Caco-2 (cell line): ENCODE measurements around the gene PPP2R2B. TPM values are rescaled to one million over a fixed set of nuclear protein-coding genes. Genes with fewer than 3 reads are reported as not detected.

ENCODE experiments used
- BruUV-seq: library from RNA; stranded (reverse); fragments of 400-500 nt; replicated peaks from 2 replicates; lab custom pipeline; 2021; lab: Mats Ljungman, UMichigan
- CTCF ChIA-PET: fragments of 300-600 bp; sonication (Branson Sonifier 250); formaldehyde crosslinking; loops from one replicate; lab custom pipeline; 2022; ENCODE audit warnings: antibody characterized with exemption; lab: Charles Lee
- POLR2A ChIA-PET: fragments of 300-600 bp; sonication (Branson Sonifier 250); formaldehyde crosslinking; loops from one replicate; lab custom pipeline; 2022; ENCODE audit warnings: antibody characterized with exemption; lab: Charles Lee
- DNase-seq, 2 experiments: peaks; one replicate each; pipeline versions ENCODE4 v3.0.0 to v3.0.0-alpha.2; 2020 to 2022
- H3K27me3 ChIP-seq: replicated peaks from 2 replicates; pipeline ENCODE4 v1.6.0; 2011; ENCODE audit warnings: low read length; ENCODE audit not compliant: control insufficient read depth, insufficient read depth
- H3K36me3 ChIP-seq: 2 replicates; pipeline ENCODE4 v1.5.1; 2011; ENCODE audit warnings: low read length; ENCODE audit not compliant: control insufficient read depth, insufficient read depth
- H3K4me1 ChIP-seq: fragments of 250-450 bp; sonication (Bioruptor Pico); 2 replicates; pipeline ENCODE4 v1.5.1; 2020; ENCODE audit warnings: mild to moderate bottlenecking
- H3K4me3 ChIP-seq: 2 replicates; pipeline ENCODE4 v1.5.1; 2011; ENCODE audit warnings: low read depth, mild to moderate bottlenecking, control low read depth, low read length
- H3K9me3 ChIP-seq: fragments of 250-450 bp; sonication (Bioruptor Pico); 2 replicates; pipeline ENCODE4 v1.5.1; 2020; ENCODE audit warnings: mild to moderate bottlenecking, moderate library complexity
- H3K27ac Mint-ChIP-seq: one replicate; pipeline ENCODE4 v1.8.0; 2022; ENCODE audit warnings: mixed read lengths; ENCODE audit not compliant: unreplicated experiment
- H3K27me3 Mint-ChIP-seq: one replicate; pipeline ENCODE4 v1.8.0; 2022; ENCODE audit warnings: mixed read lengths; ENCODE audit not compliant: insufficient read depth, unreplicated experiment
- H3K36me3 Mint-ChIP-seq: one replicate; pipeline ENCODE4 v1.8.0; 2022; ENCODE audit warnings: mild to moderate bottlenecking, mixed read lengths; ENCODE audit not compliant: insufficient read depth, unreplicated experiment
- H3K4me1 Mint-ChIP-seq: one replicate; pipeline ENCODE4 v1.8.0; 2022; ENCODE audit warnings: low read depth, mixed read lengths; ENCODE audit not compliant: unreplicated experiment
- H3K4me3 Mint-ChIP-seq: one replicate; pipeline ENCODE4 v1.8.0; 2022; ENCODE audit warnings: mild to moderate bottlenecking, moderate library complexity, mixed read lengths; ENCODE audit not compliant: unreplicated experiment
- H3K9me3 Mint-ChIP-seq: one replicate; pipeline ENCODE4 v1.8.0; 2022; ENCODE audit warnings: mixed read lengths; ENCODE audit not compliant: unreplicated experiment
- intact Hi-C: fragments of 100-400 bp; cut with micrococcal nuclease; formaldehyde crosslinking; loops from one replicate; pipeline ENCODE4 v1.10.0; 2022; ENCODE audit not compliant: unreplicated experiment
- total RNA-seq: library from RNA; stranded (reverse); gene quantifications from 2 replicates; pipeline ENCODE4 v1.2.3, GENCODE V29; 2022
- TF ChIP-seq, protein P1 (sequence below), 2 experiments: fragments of 200-600 bp in 1 of 2; IDR thresholded peaks; 1 replicate in 1 of 2; 2 replicates in 1 of 2; pipeline versions ENCODE4 v1.5.1 to v1.8.0; 2011 to 2022; ENCODE audit warnings: antibody characterized with exemption in 1 of 2, control low read depth in 1 of 2, inconsistent platforms in 1 of 2, low read depth in 1 of 2, low read length in 1 of 2, mild to moderate bottlenecking in 1 of 2, moderate library complexity in 1 of 2; ENCODE audit not compliant: insufficient read depth in 1 of 2, severe bottlenecking in 1 of 2, unreplicated experiment in 1 of 2

Gene PPP2R2B
- total RNA-seq, 1 experiment from 2014 or later: 9.8 TPM

DNA sequence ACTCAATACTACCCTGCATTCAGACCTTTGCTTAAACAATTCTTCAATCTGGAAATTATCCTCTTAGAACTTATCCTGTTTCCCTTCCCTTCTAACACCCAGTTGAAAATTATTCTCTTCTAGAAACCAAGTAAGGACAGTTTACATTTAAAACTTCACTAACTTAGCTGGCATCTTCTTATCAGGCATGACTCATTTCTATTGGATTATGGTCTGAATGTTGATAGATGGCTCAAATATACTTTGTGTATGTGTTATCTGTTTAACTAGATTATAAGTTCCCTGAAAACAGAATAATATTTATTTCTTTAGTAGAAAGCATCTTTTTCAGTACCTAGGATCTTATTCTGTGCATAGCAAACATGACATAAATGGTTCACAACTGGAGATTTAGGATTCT lies 161.9 kb downstream of the PPP2R2B start:
- Mint-ChIP-seq H3K9me3 (no peaks in the 10 kb centered on the region), H3K4me1 (peaks cover 6% of the 10 kb centered on the region), H3K36me3 (no peaks in the 10 kb centered on the region), H3K27ac (no peak overlapping the region), H3K27me3 (no peaks in the 10 kb centered on the region), H3K4me3 (no peak overlapping the region)
- Histone ChIP-seq H3K36me3 (no peaks in the 10 kb centered on the region), H3K4me1 (peaks cover 7% of the 10 kb centered on the region; the same call in 1 of the 2 replicates), H3K9me3 (no peaks in the 10 kb centered on the region), H3K27me3 (no peaks in the 10 kb centered on the region), H3K4me3 (no peak overlapping the region)
- BruUV-seq: no TSS peak
- ChIA-PET CTCF (no interaction called here), POLR2A (no interaction called here)
- DNase-seq: no peak
- intact Hi-C loops: no loop called here
- TF ChIP-seq, protein P1, sequence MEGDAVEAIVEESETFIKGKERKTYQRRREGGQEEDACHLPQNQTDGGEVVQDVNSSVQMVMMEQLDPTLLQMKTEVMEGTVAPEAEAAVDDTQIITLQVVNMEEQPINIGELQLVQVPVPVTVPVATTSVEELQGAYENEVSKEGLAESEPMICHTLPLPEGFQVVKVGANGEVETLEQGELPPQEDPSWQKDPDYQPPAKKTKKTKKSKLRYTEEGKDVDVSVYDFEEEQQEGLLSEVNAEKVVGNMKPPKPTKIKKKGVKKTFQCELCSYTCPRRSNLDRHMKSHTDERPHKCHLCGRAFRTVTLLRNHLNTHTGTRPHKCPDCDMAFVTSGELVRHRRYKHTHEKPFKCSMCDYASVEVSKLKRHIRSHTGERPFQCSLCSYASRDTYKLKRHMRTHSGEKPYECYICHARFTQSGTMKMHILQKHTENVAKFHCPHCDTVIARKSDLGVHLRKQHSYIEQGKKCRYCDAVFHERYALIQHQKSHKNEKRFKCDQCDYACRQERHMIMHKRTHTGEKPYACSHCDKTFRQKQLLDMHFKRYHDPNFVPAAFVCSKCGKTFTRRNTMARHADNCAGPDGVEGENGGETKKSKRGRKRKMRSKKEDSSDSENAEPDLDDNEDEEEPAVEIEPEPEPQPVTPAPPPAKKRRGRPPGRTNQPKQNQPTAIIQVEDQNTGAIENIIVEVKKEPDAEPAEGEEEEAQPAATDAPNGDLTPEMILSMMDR (IDR thresholded peaks at IDR 0.05; ENCODE audit: insufficient read depth in 1 of 2, low read depth in 1 of 2, low read length in 1 of 2, severe bottlenecking in 1 of 2, unreplicated experiment in 1 of 2): no peak

DNA sequence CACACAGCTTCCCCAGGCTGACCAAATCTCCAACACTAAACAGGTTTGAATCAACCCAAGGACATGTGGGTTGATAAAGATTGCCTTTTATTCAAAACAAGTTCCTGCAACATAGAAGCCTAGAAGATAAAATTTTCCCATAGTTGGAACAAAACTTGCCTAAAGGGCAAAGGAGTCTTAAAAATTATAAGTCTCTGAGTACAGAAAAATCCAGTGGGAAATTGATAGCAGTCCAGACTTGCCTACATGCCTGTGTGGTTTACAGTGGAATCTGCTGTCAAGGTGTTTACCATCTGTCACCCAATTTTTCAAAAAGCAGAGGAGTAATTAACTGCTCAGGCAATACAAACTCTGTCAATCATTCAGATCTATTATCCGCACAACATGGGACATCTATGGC lies 168.2 kb downstream of the PPP2R2B start:
- BruUV-seq: no TSS peak
- ChIA-PET CTCF (no interaction called here), POLR2A (no interaction called here)
- H3K9me3 ChIP-seq: no peaks in the 10 kb centered on the region
- Mint-ChIP-seq H3K9me3 (no peaks in the 10 kb centered on the region), H3K4me1 (no peaks in the 10 kb centered on the region), H3K27me3 (peaks cover 4% of the 10 kb centered on the region), H3K36me3 (no peaks in the 10 kb centered on the region), H3K27ac (no peak overlapping the region), H3K4me3 (no peak overlapping the region)
- intact Hi-C loops: no loop called here
- no peaks in the 10 kb centered on the region for H3K36me3 ChIP-seq
- TF ChIP-seq, protein P1 (IDR thresholded peaks at IDR 0.05; ENCODE audit: insufficient read depth in 1 of 2, low read depth in 1 of 2, low read length in 1 of 2, severe bottlenecking in 1 of 2, unreplicated experiment in 1 of 2): no peak
- H3K27me3 ChIP-seq: no peaks in the 10 kb centered on the region
- DNase-seq: no peak
- no peaks in the 10 kb centered on the region for H3K4me1 ChIP-seq
- no peak overlapping the region for H3K4me3 ChIP-seq

DNA sequence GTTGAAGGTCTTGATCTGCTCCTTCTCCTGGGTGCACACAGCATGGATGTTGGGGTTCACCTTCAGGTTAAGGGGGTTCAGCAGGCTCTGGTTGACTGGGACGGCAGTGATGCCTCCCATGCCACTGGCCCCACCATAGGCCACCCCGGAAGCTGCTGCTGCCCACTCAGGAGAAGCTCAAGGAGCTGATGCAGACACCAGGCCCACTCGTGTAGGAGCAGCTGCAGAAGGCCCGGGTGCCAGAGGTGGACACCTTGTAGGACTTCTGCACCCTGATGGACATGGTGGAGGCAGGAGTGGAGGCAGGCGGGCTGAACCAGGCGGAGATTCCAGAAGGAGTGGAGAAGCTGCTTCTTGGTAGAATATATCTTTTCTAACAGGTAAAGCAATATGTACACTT lies 171.2 kb downstream of the PPP2R2B start:
- Histone ChIP-seq H3K27me3 (no peaks in the 10 kb centered on the region), H3K4me1 (no peaks in the 10 kb centered on the region), H3K36me3 (no peaks in the 10 kb centered on the region), H3K9me3 (no peaks in the 10 kb centered on the region), H3K4me3 (no peak overlapping the region)
- no TSS peak for BruUV-seq
- CTCF ChIA-PET: no interaction called here
- H3K27ac Mint-ChIP-seq: no peak overlapping the region
- TF ChIP-seq, protein P1 (IDR thresholded peaks at IDR 0.05; ENCODE audit: insufficient read depth in 1 of 2, low read depth in 1 of 2, low read length in 1 of 2, severe bottlenecking in 1 of 2, unreplicated experiment in 1 of 2): no peak
- no peaks in the 10 kb centered on the region for H3K36me3 Mint-ChIP-seq
- intact Hi-C loops: no loop called here
- H3K9me3 Mint-ChIP-seq: no peaks in the 10 kb centered on the region
- POLR2A ChIA-PET: no interaction called here
- H3K4me1 Mint-ChIP-seq: no peaks in the 10 kb centered on the region
- no peak for DNase-seq
- H3K4me3 Mint-ChIP-seq: no peak overlapping the region
- H3K27me3 Mint-ChIP-seq: peaks cover 4% of the 10 kb centered on the region
